Smooth muscle cell (in vitro differentiated cells): ENCODE results near the gene PAPOLA. TPM values are rescaled to one million over a fixed set of nuclear protein-coding genes. Genes with fewer than 3 reads are reported as not detected.

Experiments
- DNase-seq: peaks from one replicate; lab custom pipeline; 2025; ENCODE audit not compliant: unreplicated experiment; lab: John Stamatoyannopoulos, UW
- H2AFZ ChIP-seq: fragments of 200-600 bp; sonication (generic); 2 replicates; pipeline ENCODE4 v1.6.0; 2016; ENCODE audit warnings: antibody characterized with exemption, low read depth, mild to moderate bottlenecking
- H3F3A ChIP-seq: fragments of 200-600 bp; sonication (generic); 2 replicates; pipeline ENCODE4 v1.6.0; 2017; ENCODE audit warnings: antibody characterized with exemption, low read depth
- H3K27ac ChIP-seq: fragments of 200-600 bp; sonication (generic); 2 replicates; pipeline ENCODE4 v1.5.1; 2016; ENCODE audit warnings: low read depth, mild to moderate bottlenecking
- H3K27me3 ChIP-seq: fragments of 200-600 bp; sonication (generic); 2 replicates; pipeline ENCODE4 v1.6.1; 2016; ENCODE audit warnings: low read depth, mild to moderate bottlenecking
- H3K36me3 ChIP-seq: fragments of 200-600 bp; sonication (generic); 2 replicates; pipeline ENCODE4 v1.5.1; 2016; ENCODE audit warnings: low read depth
- H3K4me1 ChIP-seq: fragments of 200-600 bp; sonication (generic); 2 replicates; pipeline ENCODE4 v1.5.1; 2016; ENCODE audit warnings: low read depth
- H3K4me2 ChIP-seq: fragments of 200-600 bp; sonication (generic); 2 replicates; pipeline ENCODE4 v1.6.0; 2016; ENCODE audit warnings: mild to moderate bottlenecking
- H3K4me3 ChIP-seq: fragments of 200-600 bp; sonication (generic); 2 replicates; pipeline ENCODE4 v1.5.1; 2016; ENCODE audit warnings: mild to moderate bottlenecking
- H3K79me2 ChIP-seq: fragments of 200-600 bp; sonication (generic); 2 replicates; pipeline ENCODE4 v1.6.0; 2016; ENCODE audit warnings: low read depth, mild to moderate bottlenecking
- H3K9ac ChIP-seq: fragments of 200-600 bp; sonication (generic); 2 replicates; pipeline ENCODE4 v1.6.0; 2016; ENCODE audit warnings: low read depth
- H3K9me3 ChIP-seq: fragments of 200-600 bp; sonication (generic); replicated peaks from 2 replicates; pipeline ENCODE4 v1.5.1; 2016; ENCODE audit warnings: low read depth
- H4K20me1 ChIP-seq: fragments of 200-600 bp; sonication (generic); 2 replicates; pipeline ENCODE4 v1.6.0; 2016; ENCODE audit warnings: low read depth
- WGBS: methylation state at CpG from one replicate; pipeline ENCODE4 v1.1.7; 2016; ENCODE audit warnings: low lambda C conversion rate; 5-methylcytosine and 5-hydroxymethylcytosine counted together
- polyA plus RNA-seq: library from polyadenylated mRNA; unstranded; fragments of >200 nt; fragmentation: Nextera tagmentation; extraction: Ambion mirVana; gene quantifications from 2 replicates; pipeline ENCODE4 v1.2.1, GENCODE V29; 2016
- total RNA-seq: library from RNA; depleted of rRNA; stranded (reverse); fragments of >200 nt; gene quantifications from 2 replicates; pipeline ENCODE4 v1.2.3, GENCODE V29; 2014
- TF ChIP-seq, protein P1 (sequence below): fragments of 200-600 bp; sonication (generic); IDR thresholded peaks from 2 replicates; pipeline ENCODE4 v1.5.1; 2017; ENCODE audit warnings: borderline replicate concordance, mild to moderate bottlenecking, antibody characterized with exemption; ENCODE audit not compliant: insufficient read depth, poor library complexity, severe bottlenecking

The PAPOLA gene
- total and polyA plus RNA-seq, 2 experiments from 2014 or later = 109 to 137 TPM

DNA sequence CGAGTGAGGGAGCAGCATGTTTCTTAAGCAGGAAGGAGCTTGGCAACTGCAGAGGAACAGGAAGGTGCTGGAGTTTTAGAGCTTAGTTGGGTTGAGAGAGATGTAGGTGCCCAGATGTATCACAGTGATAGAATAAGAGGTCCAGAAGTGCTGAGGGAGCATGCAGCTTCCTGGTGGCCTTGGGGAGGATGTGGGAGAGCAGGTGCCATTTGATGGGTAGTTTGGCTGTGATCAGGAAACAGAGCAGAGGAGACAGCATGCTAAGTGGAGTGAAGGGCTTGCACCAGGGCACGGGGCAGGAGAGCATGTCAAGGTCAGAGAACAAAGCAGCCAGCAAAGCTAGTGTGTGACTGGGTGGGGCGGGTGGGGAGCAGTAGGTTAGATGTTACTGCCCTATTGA, 74.8 kb downstream of the PAPOLA start:
- Histone ChIP-seq H3F3A (peaks cover 7% of the 10 kb centered on the region), H3K79me2 (no peaks in the 10 kb centered on the region), H3K9me3 (no peaks in the 10 kb centered on the region), H3K4me2 (no peak overlapping the region), H2AFZ (no peak overlapping the region), H3K36me3 (no peaks in the 10 kb centered on the region), H3K27me3 (no peaks in the 10 kb centered on the region), H3K4me3 (no peak overlapping the region), H4K20me1 (peaks cover 39% of the 10 kb centered on the region), H3K9ac (no peak overlapping the region), H3K27ac (no peak overlapping the region), H3K4me1 (peaks cover 7% of the 10 kb centered on the region)
- 94% methylated on average over 3 of the region's 3 CpGs for whole genome bisulfite sequencing
- TF ChIP-seq, protein P1, sequence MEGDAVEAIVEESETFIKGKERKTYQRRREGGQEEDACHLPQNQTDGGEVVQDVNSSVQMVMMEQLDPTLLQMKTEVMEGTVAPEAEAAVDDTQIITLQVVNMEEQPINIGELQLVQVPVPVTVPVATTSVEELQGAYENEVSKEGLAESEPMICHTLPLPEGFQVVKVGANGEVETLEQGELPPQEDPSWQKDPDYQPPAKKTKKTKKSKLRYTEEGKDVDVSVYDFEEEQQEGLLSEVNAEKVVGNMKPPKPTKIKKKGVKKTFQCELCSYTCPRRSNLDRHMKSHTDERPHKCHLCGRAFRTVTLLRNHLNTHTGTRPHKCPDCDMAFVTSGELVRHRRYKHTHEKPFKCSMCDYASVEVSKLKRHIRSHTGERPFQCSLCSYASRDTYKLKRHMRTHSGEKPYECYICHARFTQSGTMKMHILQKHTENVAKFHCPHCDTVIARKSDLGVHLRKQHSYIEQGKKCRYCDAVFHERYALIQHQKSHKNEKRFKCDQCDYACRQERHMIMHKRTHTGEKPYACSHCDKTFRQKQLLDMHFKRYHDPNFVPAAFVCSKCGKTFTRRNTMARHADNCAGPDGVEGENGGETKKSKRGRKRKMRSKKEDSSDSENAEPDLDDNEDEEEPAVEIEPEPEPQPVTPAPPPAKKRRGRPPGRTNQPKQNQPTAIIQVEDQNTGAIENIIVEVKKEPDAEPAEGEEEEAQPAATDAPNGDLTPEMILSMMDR = no peak
- no peak for DNase-seq

DNA sequence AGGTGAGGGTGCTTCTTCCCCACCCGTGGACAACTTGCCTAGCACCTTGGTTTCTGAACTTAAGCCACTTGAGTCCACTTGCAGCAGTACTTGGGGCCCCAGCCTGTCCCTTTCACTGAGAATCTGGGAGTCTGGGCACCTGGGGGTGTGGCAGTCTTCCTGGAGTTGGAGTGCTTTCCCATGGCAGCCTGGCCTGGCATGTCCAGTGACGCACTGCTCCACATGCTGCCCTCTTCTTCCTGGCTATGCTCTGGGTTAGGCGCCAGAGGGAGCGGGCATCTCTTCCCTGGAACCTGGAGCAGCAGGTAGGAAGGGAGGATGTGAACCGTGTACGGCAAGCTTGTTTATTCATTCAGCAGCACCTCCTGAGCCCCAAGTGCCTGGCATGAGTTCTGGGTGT, 76.4 kb downstream of the PAPOLA start:
- Histone ChIP-seq H3F3A (peaks cover 3% of the 10 kb centered on the region), H3K79me2 (no peaks in the 10 kb centered on the region), H3K36me3 (no peaks in the 10 kb centered on the region), H2AFZ (no peak overlapping the region), H3K27ac (no peak overlapping the region), H4K20me1 (peaks cover 31% of the 10 kb centered on the region), H3K4me3 (no peak overlapping the region), H3K9me3 (no peaks in the 10 kb centered on the region), H3K4me2 (no peak overlapping the region), H3K27me3 (peaks cover 7% of the 10 kb centered on the region), H3K4me1 (peaks cover 3% of the 10 kb centered on the region), H3K9ac (no peak overlapping the region)
- TF ChIP-seq, protein P1 = no peak
- DNase-seq = no peak
- WGBS = 97% methylated on average over 6 of the region's 6 CpGs

DNA sequence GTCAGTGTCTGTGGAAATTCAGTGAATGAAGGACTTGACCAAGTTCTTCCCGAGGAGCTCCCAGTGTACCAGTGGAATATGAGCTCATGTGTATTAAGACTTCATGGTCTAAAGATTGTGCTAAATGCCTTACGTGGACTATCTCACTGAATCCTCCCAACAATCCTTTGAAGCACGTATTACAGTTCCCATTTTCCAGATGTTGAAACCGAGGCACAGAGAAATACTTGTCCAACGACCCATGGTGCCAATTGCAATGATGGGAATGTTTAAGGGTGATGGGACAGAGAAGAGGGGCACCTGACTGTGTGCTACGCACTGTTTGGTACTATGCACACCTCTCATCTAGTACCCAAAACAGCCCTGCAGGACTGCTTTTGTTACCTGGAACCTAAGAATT, 77.2 kb downstream of the PAPOLA start:
- peaks cover 13% of the 10 kb centered on the region for H3K27me3 ChIP-seq
- no peaks in the 10 kb centered on the region for H3K4me1 ChIP-seq
- H4K20me1 ChIP-seq = peaks cover 23% of the 10 kb centered on the region
- TF ChIP-seq, protein P1 = no peak
- no peaks in the 10 kb centered on the region for H3K9me3 ChIP-seq
- H3F3A ChIP-seq = no peaks in the 10 kb centered on the region
- H2AFZ ChIP-seq = no peak overlapping the region
- no peaks in the 10 kb centered on the region for H3K36me3 ChIP-seq
- DNase-seq = no peak
- no peak overlapping the region for H3K4me3 ChIP-seq
- no peak overlapping the region for H3K27ac ChIP-seq
- H3K4me2 ChIP-seq = no peak overlapping the region
- no peak overlapping the region for H3K9ac ChIP-seq
- H3K79me2 ChIP-seq = no peaks in the 10 kb centered on the region
- WGBS = 95% methylated on average over 6 of the region's 6 CpGs

DNA sequence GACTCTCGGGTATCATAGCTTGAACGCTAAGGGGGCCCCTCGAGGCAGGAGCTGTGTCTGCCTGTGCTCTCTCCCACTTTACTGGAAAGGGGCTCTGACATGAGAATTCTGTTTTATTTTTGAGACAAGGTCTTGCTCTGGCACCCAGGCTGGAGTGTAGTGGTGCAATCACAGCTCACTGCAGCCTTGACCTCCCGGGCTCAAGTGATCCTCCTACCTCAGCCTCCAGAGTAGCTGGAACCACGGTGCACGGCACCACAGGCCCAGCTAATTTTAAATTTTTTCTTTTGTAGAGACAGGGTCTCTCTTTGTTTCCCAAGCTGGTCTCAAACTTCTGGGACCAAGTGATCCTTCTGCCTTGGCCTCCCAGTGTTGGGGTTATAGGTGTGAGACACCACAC, 77.7 kb downstream of the PAPOLA start:
- Histone ChIP-seq H3K27ac (no peak overlapping the region), H3K9ac (no peak overlapping the region), H3K9me3 (no peaks in the 10 kb centered on the region), H3K79me2 (no peaks in the 10 kb centered on the region), H3K4me3 (no peak overlapping the region), H3F3A (no peaks in the 10 kb centered on the region), H2AFZ (no peak overlapping the region), H3K4me1 (no peaks in the 10 kb centered on the region), H3K27me3 (peaks cover 18% of the 10 kb centered on the region), H4K20me1 (peaks cover 18% of the 10 kb centered on the region), H3K4me2 (no peak overlapping the region), H3K36me3 (no peaks in the 10 kb centered on the region)
- TF ChIP-seq, protein P1 = no peak
- 94% methylated on average over 6 of the region's 6 CpGs for WGBS
- no peak for DNase-seq
